Neural crest cell (in vitro differentiated cells): ENCODE data around the gene UGP2. TPM values are rescaled to one million over a fixed set of nuclear protein-coding genes. Genes with fewer than 3 reads are reported as not detected.

ENCODE experiments used
- DNase-seq: peaks from one replicate; pipeline ENCODE4 v3.0.0; 2021; ENCODE audit warnings: low read depth, mixed read lengths, low spot score
- H3K27ac Mint-ChIP-seq: one replicate; pipeline ENCODE4 v1.8.0; 2021; ENCODE audit warnings: mild to moderate bottlenecking, mixed read lengths; ENCODE audit not compliant: unreplicated experiment
- H3K27me3 Mint-ChIP-seq: 2 replicates; pipeline ENCODE4 v1.8.0; 2021; ENCODE audit warnings: low read depth, mild to moderate bottlenecking, mixed read lengths
- H3K36me3 Mint-ChIP-seq: 2 replicates; pipeline ENCODE4 v1.8.0; 2021; ENCODE audit warnings: low read depth, mild to moderate bottlenecking, mixed read lengths
- H3K4me1 Mint-ChIP-seq: 2 replicates; pipeline ENCODE4 v1.8.0; 2021; ENCODE audit warnings: mixed read lengths
- H3K4me3 Mint-ChIP-seq: one replicate; pipeline ENCODE4 v1.8.0; 2021; ENCODE audit warnings: mild to moderate bottlenecking, mixed read lengths
- H3K9me3 Mint-ChIP-seq: 2 replicates; pipeline ENCODE4 v1.8.0; 2021; ENCODE audit warnings: mixed read lengths
- total RNA-seq: library from RNA; stranded (reverse); gene quantifications from 2 replicates; pipeline ENCODE4 v1.2.1, GENCODE V29; 2021
- TF ChIP-seq, protein P1 (sequence below): fragments of 200-600 bp; sonication (generic); conservative IDR thresholded peaks from 2 replicates; pipeline ENCODE4 v1.5.0; 2021; ENCODE audit warnings: antibody characterized with exemption, mild to moderate bottlenecking

Gene UGP2
- total RNA-seq, 1 donor from 2014 or later = 56.9 TPM

GRCh38 chr2:63840081-63840784 is 1.5 kb upstream of the UGP2 start:
- TF ChIP-seq, protein P1, sequence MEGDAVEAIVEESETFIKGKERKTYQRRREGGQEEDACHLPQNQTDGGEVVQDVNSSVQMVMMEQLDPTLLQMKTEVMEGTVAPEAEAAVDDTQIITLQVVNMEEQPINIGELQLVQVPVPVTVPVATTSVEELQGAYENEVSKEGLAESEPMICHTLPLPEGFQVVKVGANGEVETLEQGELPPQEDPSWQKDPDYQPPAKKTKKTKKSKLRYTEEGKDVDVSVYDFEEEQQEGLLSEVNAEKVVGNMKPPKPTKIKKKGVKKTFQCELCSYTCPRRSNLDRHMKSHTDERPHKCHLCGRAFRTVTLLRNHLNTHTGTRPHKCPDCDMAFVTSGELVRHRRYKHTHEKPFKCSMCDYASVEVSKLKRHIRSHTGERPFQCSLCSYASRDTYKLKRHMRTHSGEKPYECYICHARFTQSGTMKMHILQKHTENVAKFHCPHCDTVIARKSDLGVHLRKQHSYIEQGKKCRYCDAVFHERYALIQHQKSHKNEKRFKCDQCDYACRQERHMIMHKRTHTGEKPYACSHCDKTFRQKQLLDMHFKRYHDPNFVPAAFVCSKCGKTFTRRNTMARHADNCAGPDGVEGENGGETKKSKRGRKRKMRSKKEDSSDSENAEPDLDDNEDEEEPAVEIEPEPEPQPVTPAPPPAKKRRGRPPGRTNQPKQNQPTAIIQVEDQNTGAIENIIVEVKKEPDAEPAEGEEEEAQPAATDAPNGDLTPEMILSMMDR = no peak
- no peaks in the 10 kb centered on the region for H3K27me3 Mint-ChIP-seq
- H3K36me3 Mint-ChIP-seq = no peaks in the 10 kb centered on the region
- H3K27ac Mint-ChIP-seq = peak overlapping the region; percentile 99
- peak overlapping the region; percentile 100 for H3K4me3 Mint-ChIP-seq
- DNase-seq = no peak
- peaks cover 44% of the 10 kb centered on the region for H3K4me1 Mint-ChIP-seq
- H3K9me3 Mint-ChIP-seq = no peaks in the 10 kb centered on the region

DNA sequence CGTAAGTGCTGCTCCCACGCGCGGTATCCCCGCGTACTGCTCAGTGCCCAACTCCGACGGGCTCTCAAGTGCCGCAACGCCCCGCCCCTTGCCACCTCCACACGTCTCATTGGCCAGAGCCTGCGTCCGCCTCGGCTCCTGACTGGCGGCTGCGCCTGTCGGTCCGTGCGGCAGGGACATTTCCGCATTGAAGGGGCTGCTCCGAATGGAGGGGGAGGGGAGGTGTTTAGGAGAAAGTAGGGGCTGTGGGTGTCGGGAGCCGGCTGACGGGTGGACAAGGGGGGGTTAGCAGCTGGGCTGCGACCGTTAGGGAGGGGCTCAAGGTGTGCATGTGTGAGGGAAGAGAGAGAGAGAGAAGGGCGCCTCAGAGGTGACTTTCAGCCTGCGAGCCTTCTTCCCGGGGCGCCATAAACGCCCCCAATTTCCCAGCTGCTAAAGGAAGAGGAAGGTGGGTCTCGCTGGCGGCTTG is 877 bp upstream of the UGP2 start:
- Mint-ChIP-seq H3K27ac (peak overlapping the region; percentile 99), H3K9me3 (no peaks in the 10 kb centered on the region), H3K36me3 (no peaks in the 10 kb centered on the region), H3K27me3 (no peaks in the 10 kb centered on the region), H3K4me1 (peaks cover 44% of the 10 kb centered on the region), H3K4me3 (peak overlapping the region; percentile 100)
- TF ChIP-seq, protein P1 = no peak
- peak; percentile 96 for DNase-seq

GRCh38 chr2:63842149-63843061 is 709 bp downstream of the UGP2 start:
- DNase-seq = no peak
- H3K27me3 Mint-ChIP-seq = no peaks in the 10 kb centered on the region
- H3K36me3 Mint-ChIP-seq = no peaks in the 10 kb centered on the region
- H3K27ac Mint-ChIP-seq = peak overlapping the region; percentile 79
- H3K4me1 Mint-ChIP-seq = peaks cover 43% of the 10 kb centered on the region
- no peaks in the 10 kb centered on the region for H3K9me3 Mint-ChIP-seq
- H3K4me3 Mint-ChIP-seq = peak overlapping the region; percentile 100
- TF ChIP-seq, protein P1 = no peak

- H3K36me3 Mint-ChIP-seq = no peaks in the 10 kb centered on the region
- peaks cover 44% of the 10 kb centered on the region for H3K4me1 Mint-ChIP-seq
- H3K27me3 Mint-ChIP-seq = no peaks in the 10 kb centered on the region
- H3K9me3 Mint-ChIP-seq = no peaks in the 10 kb centered on the region
- peak overlapping the region; percentile 100 for H3K4me3 Mint-ChIP-seq
- TF ChIP-seq, protein P1 = no peak
- no peak for DNase-seq
- no peak overlapping the region for H3K27ac Mint-ChIP-seq
Measured at GRCh38 chr2:63843093-63843492, 1.4 kb downstream of the UGP2 start.

- H3K4me3 Mint-ChIP-seq = peak overlapping the region; percentile 100
- peaks cover 44% of the 10 kb centered on the region for H3K4me1 Mint-ChIP-seq
- H3K36me3 Mint-ChIP-seq = no peaks in the 10 kb centered on the region
- DNase-seq = no peak
- no peak overlapping the region for H3K27ac Mint-ChIP-seq
- no peaks in the 10 kb centered on the region for H3K9me3 Mint-ChIP-seq
- H3K27me3 Mint-ChIP-seq = no peaks in the 10 kb centered on the region
- TF ChIP-seq, protein P1 = no peak
Measured at GRCh38 chr2:63843791-63844190, 2.1 kb downstream of the UGP2 start.
